ENCODE measurements around the gene IFIH1. TPM values are rescaled to one million over a fixed set of nuclear protein-coding genes. Genes with fewer than 3 reads are reported as not detected.

IFIH1 gene
- polyA plus RNA-seq, 1 of the 3 experiments (the other 2 are of a cell fraction), result 1.0 TPM

GRCh38 chr2:162316590-162316989, 1.9 kb downstream of the IFIH1 start:
- CTCF ChIA-PET, result interaction anchor here (1.8 kb wide), 1 partner anchor 15 kb away, joined by 6 read pairs; no protein-coding TSS in a partner anchor
- 90% methylated on average over 2 of the region's 2 CpGs for WGBS (ENCODE audit: low lambda C conversion rate)

GRCh38 chr2:162315938-162316337, 2.5 kb downstream of the IFIH1 start:
- H3K9me2 ChIP-seq, result no peaks in the 10 kb centered on the region
- no peaks in the 10 kb centered on the region for H3K36me3 ChIP-seq (replicated peaks in 1 of 2; ENCODE audit: control insufficient read depth in 1 of 2, insufficient read depth in 2 of 2, low read length in 1 of 2)
- DNase-seq, result no peak
- peaks cover 5 to 9% of the 10 kb centered on the region in 2 experiments; a peak in 2 of 4 replicates for H3K4me1 ChIP-seq (ENCODE audit: control insufficient read depth in 1 of 2, insufficient read depth in 2 of 2, low read depth in 1 of 2, low read length in 1 of 2)
- H3K9me3 ChIP-seq, result no peaks in the 10 kb centered on the region
- H3K4me2 ChIP-seq, result no peak overlapping the region
- H3F3A ChIP-seq (replicated peaks; ENCODE audit: insufficient read depth), result peaks cover 3% of the 10 kb centered on the region
- no peak overlapping the region for H2AFZ ChIP-seq (ENCODE audit: low read depth)
- H3K27ac ChIP-seq (ENCODE audit: low read depth in 2 of 2, low read length in 1 of 2), result no peak overlapping the region
- no peaks in the 10 kb centered on the region for H3K79me2 ChIP-seq (ENCODE audit: insufficient read depth)
- no peak for TF ChIP-seq MAX (IDR thresholded peaks at IDR 0.05; ENCODE audit: low read depth)
- TF ChIP-seq RCOR1 (IDR thresholded peaks at IDR 0.05; ENCODE audit: low read length), result no peak
- no peak for TF ChIP-seq MXI1 (IDR thresholded peaks at IDR 0.05; ENCODE audit: low read depth, low read length)
- TF ChIP-seq JUND (IDR thresholded peaks at IDR 0.05), result no peak
- no peak for TF ChIP-seq RXRA (IDR thresholded peaks at IDR 0.05; ENCODE audit: borderline replicate concordance, low read depth)
- TF ChIP-seq EP300 (IDR thresholded peaks at IDR 0.05; ENCODE audit: borderline replicate concordance in 1 of 2, low read depth in 1 of 2, low read length in 1 of 2), result no peak
- no peak for TF ChIP-seq TEAD4 (IDR thresholded peaks at IDR 0.05; ENCODE audit: borderline replicate concordance, insufficient read depth)
- no peak for TF ChIP-seq SIN3A (IDR thresholded peaks at IDR 0.05; ENCODE audit: borderline replicate concordance, low read depth, low read length)
- TF ChIP-seq YY1 (IDR thresholded peaks at IDR 0.05; ENCODE audit: low read depth), result no peak
- TF ChIP-seq IRF3 (IDR thresholded peaks at IDR 0.05; ENCODE audit: low read depth, low read length), result no peak
- TF ChIP-seq POLR2AphosphoS5 (IDR thresholded peaks at IDR 0.05; ENCODE audit: low read depth, low read length), result no peak
- no peaks in the 10 kb centered on the region for H3K27me3 ChIP-seq (ENCODE audit: insufficient read depth)
- CTCF ChIA-PET, result interaction anchor here (0.7 to 1.8 kb wide), 2 partner anchors 15 to 18 kb away, joined by 3 to 6 read pairs; no protein-coding TSS in a partner anchor
- no peaks in the 10 kb centered on the region for H4K20me1 ChIP-seq (ENCODE audit: insufficient read depth)
- POLR2A ChIA-PET, result no interaction called here
- no peak overlapping the region for H3K9ac ChIP-seq
- 96% methylated on average over 4 of the region's 4 CpGs for WGBS (ENCODE audit: low lambda C conversion rate)
- H3K4me3 ChIP-seq (ENCODE audit: low read depth in 2 of 2, low read length in 1 of 2), result no peak overlapping the region

More at GRCh38 chr2:162316590-162316989, 1.9 kb downstream of the IFIH1 start:
- H3F3A ChIP-seq (replicated peaks; ENCODE audit: insufficient read depth), result peaks cover 3% of the 10 kb centered on the region
- H3K9me2 ChIP-seq, result no peaks in the 10 kb centered on the region
- no peaks in the 10 kb centered on the region for H3K27me3 ChIP-seq (ENCODE audit: insufficient read depth)
- peaks cover 5 to 9% of the 10 kb centered on the region in 2 experiments; a peak in 2 of 4 replicates for H3K4me1 ChIP-seq (ENCODE audit: control insufficient read depth in 1 of 2, insufficient read depth in 2 of 2, low read depth in 1 of 2, low read length in 1 of 2)
- no peak overlapping the region for H3K9ac ChIP-seq
- H3K4me3 ChIP-seq (ENCODE audit: low read depth in 2 of 2, low read length in 1 of 2), result no peak overlapping the region
- H3K4me2 ChIP-seq, result no peak overlapping the region
- H3K27ac ChIP-seq (ENCODE audit: low read depth in 2 of 2, low read length in 1 of 2), result no peak overlapping the region
- no peak for DNase-seq
- POLR2A ChIA-PET, result no interaction called here
- H2AFZ ChIP-seq (ENCODE audit: low read depth), result no peak overlapping the region
- no peaks in the 10 kb centered on the region for H3K36me3 ChIP-seq (replicated peaks in 1 of 2; ENCODE audit: control insufficient read depth in 1 of 2, insufficient read depth in 2 of 2, low read length in 1 of 2)
- no peaks in the 10 kb centered on the region for H3K9me3 ChIP-seq
- no peaks in the 10 kb centered on the region for H3K79me2 ChIP-seq (ENCODE audit: insufficient read depth)
- TF ChIP-seq EP300 (IDR thresholded peaks at IDR 0.05; ENCODE audit: borderline replicate concordance in 1 of 2, low read depth in 1 of 2, low read length in 1 of 2) (no peak), GABPA (IDR thresholded peaks at IDR 0.05; ENCODE audit: low read depth) (no peak), IRF3 (IDR thresholded peaks at IDR 0.05; ENCODE audit: low read depth, low read length) (no peak), NFIC (IDR thresholded peaks at IDR 0.05; ENCODE audit: borderline replicate concordance) (no peak), ELF1 (IDR thresholded peaks at IDR 0.05) (no peak), GATA2 (CRISPR knock-in tag; IDR thresholded peaks at IDR 0.05) (no peak), RAD21 (IDR thresholded peaks at IDR 0.05; ENCODE audit: low read length) (no peak), SIN3A (IDR thresholded peaks at IDR 0.05; ENCODE audit: borderline replicate concordance, low read depth, low read length) (no peak), FOXJ3 (CRISPR knock-in tag; IDR thresholded peaks at IDR 0.05) (no peak), RCOR1 (IDR thresholded peaks at IDR 0.05; ENCODE audit: low read length) (no peak), FOSL2 (IDR thresholded peaks at IDR 0.05; ENCODE audit: borderline replicate concordance, low read depth) (no peak), YY1 (IDR thresholded peaks at IDR 0.05; ENCODE audit: low read depth) (no peak), RXRA (IDR thresholded peaks at IDR 0.05; ENCODE audit: borderline replicate concordance, low read depth) (no peak), ZBTB33 (IDR thresholded peaks at IDR 0.05; ENCODE audit: borderline replicate concordance, low read depth) (no peak)
- no peaks in the 10 kb centered on the region for H4K20me1 ChIP-seq (ENCODE audit: insufficient read depth)

Measured in SK-N-SH (cell line).